ENCODE data around the gene MISP.

Gene MISP

GRCh38 chr19:747432-748273 lies 3.3 kb upstream of the MISP start:
- DNase-seq = no peak

DNA sequence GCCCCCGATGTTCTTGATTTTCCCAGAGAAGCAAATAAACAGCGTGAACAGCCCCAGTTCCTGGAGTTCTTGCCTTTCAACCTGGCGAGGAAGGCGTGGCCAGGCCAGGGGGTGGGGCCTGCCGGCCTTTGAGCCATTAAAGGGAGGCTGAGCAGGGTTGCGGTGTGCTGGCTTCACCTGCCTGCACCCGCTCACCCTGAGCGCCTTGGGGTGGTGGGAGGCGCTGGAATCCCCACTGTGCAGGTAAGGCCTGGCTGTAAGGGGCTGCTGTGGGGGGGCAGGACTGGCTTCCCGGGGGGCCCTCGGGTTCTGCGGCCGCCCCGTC lies 2.7 kb upstream of the MISP start:
- no peak for DNase-seq

DNA sequence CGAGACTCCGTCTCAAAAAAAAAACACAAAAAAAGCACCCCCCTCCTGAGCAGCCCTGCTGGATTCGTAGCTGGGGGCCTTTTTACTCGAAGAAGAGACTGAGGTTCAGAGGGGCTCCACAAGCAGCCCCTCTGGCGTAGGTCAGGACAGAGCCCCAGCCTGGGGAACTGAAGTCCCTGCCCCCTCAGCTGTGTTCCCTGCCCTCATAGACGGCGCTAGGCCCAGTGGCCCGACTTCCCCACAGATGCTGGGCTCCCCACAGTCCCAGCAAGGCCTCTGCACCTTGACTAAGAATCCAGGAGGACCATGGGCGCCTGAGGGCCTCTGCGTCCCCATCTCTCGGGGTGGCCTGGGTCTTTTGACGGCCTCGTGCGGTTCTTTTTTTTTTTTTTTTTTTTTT lies 1.1 kb upstream of the MISP start:
- DNase-seq = no peak

DNA sequence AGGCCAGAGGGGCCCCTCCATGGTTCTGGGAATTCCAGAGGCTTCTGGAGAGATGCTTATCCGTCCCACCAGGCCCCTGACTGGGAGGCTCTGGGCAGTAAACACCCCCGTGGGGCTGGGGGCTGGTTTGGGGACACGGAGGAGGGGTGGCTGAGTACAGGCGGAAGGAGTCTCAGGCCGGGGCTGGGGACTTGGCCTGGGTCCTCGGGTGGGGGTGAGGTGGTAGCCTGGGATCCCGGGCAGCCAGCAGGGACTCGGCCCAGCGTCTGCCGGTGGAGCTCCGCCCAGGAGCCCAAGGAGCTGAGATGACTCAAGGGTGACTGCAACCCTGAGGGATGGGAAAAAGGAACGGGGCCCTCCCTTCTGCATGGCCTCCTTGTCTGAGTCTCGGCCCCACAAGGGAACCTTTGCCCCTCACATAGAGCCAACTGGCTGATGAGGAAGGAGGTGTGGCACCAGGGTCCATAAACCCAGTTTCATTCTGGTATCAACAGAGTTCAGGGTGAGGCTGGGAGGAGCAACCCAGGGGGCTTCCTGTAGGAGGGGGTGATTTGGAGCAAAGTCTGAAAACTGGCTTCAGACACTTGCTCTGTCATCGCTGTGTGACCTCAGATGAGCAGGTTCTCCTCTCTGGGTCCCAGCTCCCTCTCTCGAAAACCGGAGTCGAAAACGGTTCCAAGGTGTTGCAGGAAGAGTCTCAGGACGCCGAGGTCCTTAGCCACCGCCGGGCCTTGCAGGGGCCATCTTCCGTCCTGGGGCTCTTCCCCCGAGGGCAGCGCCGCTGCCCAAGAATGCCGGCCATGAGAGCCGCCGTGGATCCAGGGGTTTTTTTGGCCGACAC lies 809 bp downstream of the MISP start:
- DNase-seq = no peak

DNA sequence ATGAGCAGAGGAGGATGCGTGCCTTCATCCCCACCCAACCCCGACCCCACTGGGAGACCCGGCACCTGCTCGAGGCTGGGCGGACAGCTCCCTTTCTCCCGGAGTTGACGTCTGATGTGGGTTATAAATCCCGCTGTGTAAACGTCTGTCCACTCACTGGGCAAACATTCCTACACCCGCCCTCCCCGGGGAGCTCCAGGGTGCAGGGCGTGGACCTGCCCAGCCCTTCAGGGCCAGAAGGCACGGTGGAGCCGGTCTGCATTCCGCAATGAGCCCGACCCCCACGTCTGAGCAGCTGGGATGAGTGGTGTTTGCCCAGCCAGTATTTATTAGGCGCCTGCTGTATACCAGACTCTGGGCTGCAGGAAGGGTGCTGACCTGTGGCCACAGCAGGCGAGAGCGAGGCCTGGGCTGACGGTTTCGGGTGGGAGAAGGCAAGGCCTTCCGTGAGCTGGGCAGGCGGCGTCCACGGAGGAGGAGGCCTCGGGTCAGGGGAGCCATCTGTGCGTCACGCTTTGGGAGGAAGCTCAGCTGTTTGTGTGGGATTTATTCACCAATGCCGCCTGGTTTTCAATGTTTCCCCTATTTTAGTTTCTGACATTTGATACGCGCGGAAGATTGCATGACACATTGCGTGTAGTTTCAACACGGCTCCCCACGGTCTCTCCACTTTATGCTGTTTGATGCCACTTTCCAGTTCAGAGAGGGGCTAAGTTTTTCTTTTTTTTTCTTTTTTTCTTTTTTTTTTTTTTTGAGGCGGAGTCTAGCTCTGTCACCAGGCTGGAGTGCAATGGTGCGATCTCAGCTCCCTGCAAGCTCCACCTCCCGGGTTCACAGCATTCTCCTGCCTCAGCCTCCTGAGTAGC lies 2.0 kb downstream of the MISP start:
- DNase-seq = no peak

DNA sequence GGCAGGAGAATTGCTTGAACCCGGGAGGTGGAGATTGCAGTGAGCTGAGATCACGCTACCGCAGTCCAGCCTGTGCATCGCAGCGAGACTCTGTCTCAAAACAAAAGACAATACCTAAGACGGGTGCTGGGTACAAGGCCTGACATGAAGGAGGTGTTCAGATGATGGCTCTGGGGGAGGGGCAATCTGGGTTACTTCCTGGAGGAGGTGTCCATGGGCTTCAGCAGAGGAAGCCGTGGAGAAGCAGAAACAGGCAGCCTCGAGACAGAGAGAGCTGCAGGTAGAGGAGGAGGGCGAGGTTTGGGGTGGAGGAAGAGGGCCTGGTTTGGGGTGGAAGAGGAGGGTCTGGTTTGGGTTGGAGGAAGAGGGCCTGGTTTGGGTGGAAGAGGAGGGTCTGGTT lies 3.6 kb downstream of the MISP start:
- DNase-seq = no peak

- DNase-seq = no peak
Measured at GRCh38 chr19:755063-755462, 4.2 kb downstream of the MISP start.

DNA sequence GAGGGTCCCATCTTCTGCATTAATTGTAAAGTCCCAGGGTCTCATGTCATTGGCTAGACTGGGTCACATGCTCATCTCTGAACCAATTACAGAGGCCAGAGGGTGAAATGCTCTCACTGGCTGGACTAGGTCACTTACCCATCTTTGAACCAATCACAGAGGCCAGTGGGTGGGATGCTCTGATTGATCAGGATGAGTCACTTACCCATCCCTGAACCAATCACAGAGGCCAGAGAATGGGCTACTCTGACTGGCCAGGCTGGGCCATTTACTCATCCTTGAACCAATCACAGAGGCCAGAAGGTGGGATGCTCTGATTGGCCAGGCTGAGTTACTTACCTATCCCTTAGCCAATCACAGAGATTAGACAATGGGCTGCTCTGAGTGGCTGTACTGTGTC lies 5.3 kb downstream of the MISP start:
- DNase-seq = no peak

DNA sequence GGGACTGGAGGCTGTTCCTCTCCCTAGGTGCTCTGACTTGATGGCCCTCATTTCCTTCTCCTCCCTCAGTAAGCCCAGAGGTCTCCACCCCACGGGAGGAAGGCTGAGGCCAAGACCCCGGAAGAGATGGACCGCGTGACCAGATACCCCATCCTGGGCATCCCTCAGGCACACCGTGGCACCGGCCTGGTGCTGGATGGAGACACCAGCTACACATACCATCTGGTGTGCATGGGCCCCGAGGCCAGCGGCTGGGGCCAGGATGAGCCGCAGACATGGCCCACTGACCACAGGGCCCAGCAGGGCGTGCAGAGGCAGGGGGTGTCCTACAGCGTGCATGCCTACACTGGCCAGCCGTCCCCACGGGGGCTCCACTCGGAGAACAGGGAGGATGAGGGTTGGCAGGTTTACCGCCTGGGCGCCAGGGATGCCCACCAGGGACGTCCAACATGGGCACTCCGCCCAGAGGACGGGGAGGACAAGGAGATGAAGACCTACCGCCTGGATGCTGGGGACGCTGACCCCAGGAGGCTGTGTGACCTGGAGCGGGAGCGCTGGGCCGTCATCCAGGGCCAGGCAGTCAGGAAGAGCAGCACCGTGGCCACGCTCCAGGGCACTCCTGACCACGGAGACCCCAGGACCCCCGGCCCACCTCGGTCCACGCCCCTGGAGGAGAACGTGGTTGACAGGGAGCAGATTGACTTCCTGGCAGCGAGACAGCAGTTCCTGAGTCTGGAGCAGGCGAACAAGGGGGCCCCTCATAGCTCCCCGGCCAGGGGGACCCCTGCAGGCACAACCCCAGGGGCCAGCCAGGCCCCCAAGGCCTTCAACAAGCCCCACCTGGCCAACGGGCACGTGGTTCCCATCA lies 6.1 kb downstream of the MISP start:
- DNase-seq = no peak

GRCh38 chr19:757811-758668 lies 7.1 kb downstream of the MISP start:
- no peak for DNase-seq

DNA sequence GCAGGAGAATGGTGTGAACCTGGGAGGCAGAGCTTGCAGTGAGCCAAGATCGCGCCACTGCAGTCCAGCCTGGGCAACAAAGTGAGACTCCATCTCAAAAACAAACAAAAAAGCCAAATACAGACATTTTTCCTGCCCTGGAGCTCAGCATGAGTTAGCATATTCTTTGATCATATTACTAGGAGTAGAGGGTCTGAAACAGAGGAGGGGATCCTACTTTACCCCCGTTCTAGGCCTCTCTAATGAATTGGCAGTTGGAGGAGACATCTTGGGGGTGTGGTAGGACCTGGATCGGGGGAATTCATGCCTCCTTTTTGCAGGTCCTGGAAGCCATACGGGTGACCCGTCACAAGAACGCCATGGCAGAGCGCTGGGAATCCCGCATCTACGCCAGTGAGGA lies 12.3 kb downstream of the MISP start:
- DNase-seq = no peak

- DNase-seq = no peak
Measured at GRCh38 chr19:763869-764268, 13.0 kb downstream of the MISP start.

DNA sequence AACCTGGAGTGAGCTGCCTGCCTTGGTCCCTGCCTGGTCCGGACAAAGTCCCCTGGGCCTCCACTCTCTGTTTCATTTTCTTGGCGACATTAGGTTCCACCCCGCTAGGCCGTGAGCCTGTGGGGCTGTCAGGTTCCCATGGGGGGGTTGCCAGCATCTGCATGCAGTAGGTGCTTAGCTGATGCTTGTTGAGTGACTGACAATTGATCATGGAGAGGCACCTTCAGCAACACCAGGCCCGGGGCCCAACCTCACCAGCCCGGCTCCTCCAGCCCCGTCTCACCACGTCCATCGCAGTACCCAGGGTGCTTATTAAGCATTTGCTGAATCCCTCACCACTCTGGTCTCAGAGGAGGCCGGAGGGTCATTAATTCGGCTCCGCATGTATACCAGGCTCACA lies 13.4 kb downstream of the MISP start:
- no peak for DNase-seq

GRCh38 chr19:765179-765738 lies 14.3 kb downstream of the MISP start:
- no peak for DNase-seq

GRCh38 chr19:768424-768823 lies 17.5 kb downstream of the MISP start:
- DNase-seq = no peak

DNA sequence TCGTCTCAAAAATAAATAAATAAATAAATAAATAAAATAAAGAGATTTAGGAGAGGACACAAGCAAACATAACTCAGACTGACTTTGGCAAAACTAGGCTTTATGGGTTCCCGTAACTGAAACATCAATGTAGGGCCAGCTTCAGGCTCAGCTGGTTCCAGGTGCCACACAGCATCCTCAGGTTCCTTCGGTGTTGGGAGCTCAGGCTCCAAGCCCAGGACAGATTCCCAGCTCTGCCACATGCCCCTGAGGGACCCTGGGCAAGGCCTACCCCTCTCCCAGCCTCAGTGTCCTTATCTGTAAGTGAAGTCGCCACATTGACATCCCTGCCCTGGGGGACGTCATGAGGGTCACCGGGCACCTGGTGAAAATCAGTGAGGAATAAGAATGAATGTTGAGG lies 18.7 kb downstream of the MISP start:
- DNase-seq = no peak

- no peak for DNase-seq
Measured at GRCh38 chr19:771332-771785, 20.4 kb downstream of the MISP start.

DNA sequence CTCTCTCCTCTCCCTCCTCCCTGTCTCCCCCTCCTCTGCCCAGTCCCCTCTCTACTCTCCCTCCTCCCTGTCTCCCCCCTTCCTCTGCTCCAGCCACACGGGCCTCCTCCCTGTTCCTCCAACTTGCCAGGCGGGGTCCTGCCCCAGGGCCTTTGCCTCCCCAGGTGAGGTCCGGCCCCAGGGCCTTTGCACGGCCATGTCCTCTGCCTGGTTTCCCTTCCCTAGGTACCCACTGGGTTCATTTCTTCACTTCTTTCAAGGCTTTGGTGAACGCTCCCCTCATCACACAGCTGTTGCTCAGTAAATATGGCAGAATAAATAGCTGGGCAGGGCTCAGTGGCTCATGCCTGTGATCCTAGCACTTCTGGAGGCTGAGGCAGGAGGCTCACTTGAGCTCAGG lies 21.2 kb downstream of the MISP start:
- DNase-seq = no peak

GRCh38 chr19:772730-773436 lies 22.0 kb downstream of the MISP start:
- no peak for DNase-seq

- DNase-seq = no peak
Measured at GRCh38 chr19:776549-776948, 25.6 kb downstream of the MISP start.
